ENCODE data around the gene KRT3. TPM values are rescaled to one million over a fixed set of nuclear protein-coding genes. Genes with fewer than 3 reads are reported as not detected.

The KRT3 gene
- total RNA-seq, 4 donors from 2014 or later: not detected

DNA sequence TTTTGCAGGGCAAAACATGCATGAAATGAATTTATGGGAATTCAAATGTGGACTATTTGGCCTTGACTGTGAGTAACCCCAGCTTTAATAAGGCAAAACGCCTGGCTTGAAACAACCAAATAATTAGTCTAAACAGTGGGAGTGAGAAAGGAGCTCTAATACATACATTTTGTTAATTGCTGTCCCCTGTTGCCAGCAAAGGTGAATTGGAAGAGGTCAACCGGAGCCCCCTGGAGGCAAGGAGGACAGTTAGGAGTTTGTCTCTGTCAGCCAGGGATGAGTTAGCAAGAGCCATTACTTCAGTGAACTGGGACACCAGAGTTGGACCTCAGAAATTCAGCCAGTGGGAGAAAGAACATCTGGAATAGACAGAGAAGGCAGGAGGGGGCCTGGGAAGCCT lies 36.2 kb downstream of the KRT3 start:
- no peaks in the 10 kb centered on the region for H3K4me1 ChIP-seq
- H3K27ac ChIP-seq: no peak overlapping the region
- H3K36me3 ChIP-seq: no peaks in the 10 kb centered on the region
- H3K4me3 ChIP-seq: no peak overlapping the region
- peaks cover 12% of the 10 kb centered on the region for H3K9me3 ChIP-seq
- DNase-seq (ENCODE audit: low spot score in 2 of 2): no peak
- TF ChIP-seq EP300 (IDR thresholded peaks at IDR 0.05) (no peak), POLR2A (IDR thresholded peaks at IDR 0.05) (no peak), POLR2AphosphoS5 (IDR thresholded peaks at IDR 0.05) (no peak)
- TF ChIP-seq, protein P1, sequence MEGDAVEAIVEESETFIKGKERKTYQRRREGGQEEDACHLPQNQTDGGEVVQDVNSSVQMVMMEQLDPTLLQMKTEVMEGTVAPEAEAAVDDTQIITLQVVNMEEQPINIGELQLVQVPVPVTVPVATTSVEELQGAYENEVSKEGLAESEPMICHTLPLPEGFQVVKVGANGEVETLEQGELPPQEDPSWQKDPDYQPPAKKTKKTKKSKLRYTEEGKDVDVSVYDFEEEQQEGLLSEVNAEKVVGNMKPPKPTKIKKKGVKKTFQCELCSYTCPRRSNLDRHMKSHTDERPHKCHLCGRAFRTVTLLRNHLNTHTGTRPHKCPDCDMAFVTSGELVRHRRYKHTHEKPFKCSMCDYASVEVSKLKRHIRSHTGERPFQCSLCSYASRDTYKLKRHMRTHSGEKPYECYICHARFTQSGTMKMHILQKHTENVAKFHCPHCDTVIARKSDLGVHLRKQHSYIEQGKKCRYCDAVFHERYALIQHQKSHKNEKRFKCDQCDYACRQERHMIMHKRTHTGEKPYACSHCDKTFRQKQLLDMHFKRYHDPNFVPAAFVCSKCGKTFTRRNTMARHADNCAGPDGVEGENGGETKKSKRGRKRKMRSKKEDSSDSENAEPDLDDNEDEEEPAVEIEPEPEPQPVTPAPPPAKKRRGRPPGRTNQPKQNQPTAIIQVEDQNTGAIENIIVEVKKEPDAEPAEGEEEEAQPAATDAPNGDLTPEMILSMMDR (IDR thresholded peaks at IDR 0.05): no peak
- peaks cover 9% of the 10 kb centered on the region for H3K27me3 ChIP-seq
- 65% methylated on average over 2 of the region's 2 CpGs for WGBS

DNA sequence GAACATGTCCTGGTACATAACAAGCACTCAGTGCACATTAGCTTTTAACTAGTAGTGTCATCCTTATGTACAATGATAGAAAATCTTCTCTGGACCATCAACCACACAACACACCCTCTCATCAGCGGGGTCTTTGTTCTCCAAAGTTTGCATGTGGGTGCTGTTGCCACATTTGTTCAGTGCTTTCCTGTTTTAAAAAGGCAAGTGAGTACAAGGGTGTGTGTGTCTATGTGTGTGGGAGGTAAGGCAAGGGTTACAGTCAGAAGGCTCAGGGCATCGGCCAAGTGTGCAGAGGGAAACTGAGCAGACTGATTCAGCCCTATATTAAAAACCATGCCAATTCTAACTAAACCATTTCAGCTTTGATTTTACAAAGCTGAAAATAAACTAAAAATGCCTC lies 36.7 kb downstream of the KRT3 start:
- H3K36me3 ChIP-seq: no peaks in the 10 kb centered on the region
- 46% methylated on average over 2 of the region's 2 CpGs for WGBS
- H3K4me1 ChIP-seq: no peaks in the 10 kb centered on the region
- H3K27ac ChIP-seq: no peak overlapping the region
- H3K9me3 ChIP-seq: peaks cover 12% of the 10 kb centered on the region
- no peak overlapping the region for H3K4me3 ChIP-seq
- DNase-seq (ENCODE audit: low spot score in 2 of 2): no peak
- peaks cover 9% of the 10 kb centered on the region for H3K27me3 ChIP-seq
- TF ChIP-seq, protein P1 (IDR thresholded peaks at IDR 0.05): no peak
- TF ChIP-seq POLR2AphosphoS5 (IDR thresholded peaks at IDR 0.05): no peak
- TF ChIP-seq POLR2A (IDR thresholded peaks at IDR 0.05): no peak
- no peak for TF ChIP-seq EP300 (IDR thresholded peaks at IDR 0.05)

DNA sequence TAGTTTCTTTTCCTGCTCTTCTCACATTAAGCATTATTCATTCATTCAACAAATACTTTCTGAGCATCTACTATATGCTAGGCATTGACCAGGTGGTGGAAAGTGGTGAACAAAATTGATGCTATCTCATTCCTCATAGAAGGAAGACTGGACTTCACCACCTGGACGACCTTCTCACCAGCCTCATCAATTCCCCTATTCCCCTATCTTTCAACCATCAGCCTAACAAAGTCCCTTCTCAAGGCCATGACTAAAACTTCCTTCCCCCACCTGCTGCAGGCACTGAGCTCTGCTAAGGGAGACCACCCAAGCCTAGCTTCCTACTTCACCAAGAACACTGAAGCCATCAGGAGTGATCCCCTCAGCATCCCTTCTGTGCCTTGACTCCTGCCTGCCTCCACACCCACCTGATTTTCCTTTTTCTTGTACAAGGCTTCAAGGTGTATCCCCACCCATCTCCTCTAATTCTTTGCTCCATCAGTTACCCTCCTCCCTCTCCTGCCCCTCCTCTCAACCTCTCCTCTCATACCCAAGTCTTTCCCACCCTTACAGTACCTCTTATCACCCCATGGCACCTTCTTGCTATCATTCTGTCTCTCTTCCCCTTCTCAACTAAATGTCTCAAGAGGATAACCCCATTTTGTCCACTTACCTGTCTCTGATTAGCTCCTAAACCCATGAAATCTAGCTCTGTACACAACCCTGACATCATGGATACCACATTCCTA lies 38.3 kb downstream of the KRT3 start:
- no peak overlapping the region for H3K27ac ChIP-seq
- 17% methylated on average over 1 of the region's 1 CpG for WGBS
- TF ChIP-seq EP300 (IDR thresholded peaks at IDR 0.05): no peak
- no peak for TF ChIP-seq POLR2A (IDR thresholded peaks at IDR 0.05)
- TF ChIP-seq, protein P1 (IDR thresholded peaks at IDR 0.05): no peak
- TF ChIP-seq POLR2AphosphoS5 (IDR thresholded peaks at IDR 0.05): no peak
- no peaks in the 10 kb centered on the region for H3K4me1 ChIP-seq
- peaks cover 9% of the 10 kb centered on the region for H3K27me3 ChIP-seq
- H3K4me3 ChIP-seq: no peak overlapping the region
- H3K36me3 ChIP-seq: no peaks in the 10 kb centered on the region
- peaks cover 12% of the 10 kb centered on the region for H3K9me3 ChIP-seq
- DNase-seq (ENCODE audit: low spot score in 2 of 2): no peak

DNA sequence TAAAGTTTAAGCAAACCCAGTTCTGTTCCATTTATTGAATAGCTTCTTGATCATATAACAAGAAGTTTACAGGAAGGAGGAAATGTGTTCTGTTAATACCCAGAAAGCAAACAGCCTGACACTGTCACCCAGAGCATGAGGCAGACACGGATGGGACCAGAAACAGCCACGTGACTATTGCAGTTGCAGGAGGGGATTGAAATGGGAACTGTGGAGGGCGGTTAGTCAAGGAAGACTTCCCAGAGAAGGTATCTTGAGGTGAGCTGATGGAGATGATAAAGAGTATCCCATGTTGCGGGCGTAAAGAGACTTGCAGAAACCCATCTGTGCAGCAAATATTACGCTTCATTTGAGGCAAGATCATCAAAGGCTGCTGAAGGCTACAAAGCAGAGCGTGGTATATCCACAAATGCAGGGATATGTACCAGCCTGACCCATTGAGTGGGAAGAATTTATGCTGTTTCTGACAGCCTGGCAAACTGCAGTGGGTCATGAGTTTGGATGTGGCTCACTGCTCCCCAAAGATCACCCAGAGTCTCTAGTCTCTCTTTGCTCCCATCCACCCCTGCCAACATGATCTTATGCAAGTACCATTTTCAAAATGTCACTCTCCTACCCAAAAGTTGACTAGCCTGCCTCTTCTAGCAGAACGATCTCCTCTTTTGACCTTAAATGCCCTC lies 39.5 kb downstream of the KRT3 start:
- Histone ChIP-seq H3K36me3 (no peaks in the 10 kb centered on the region), H3K27ac (no peak overlapping the region), H3K27me3 (peaks cover 9% of the 10 kb centered on the region), H3K4me3 (no peak overlapping the region), H3K4me1 (no peaks in the 10 kb centered on the region), H3K9me3 (peaks cover 6% of the 10 kb centered on the region)
- TF ChIP-seq EP300 (IDR thresholded peaks at IDR 0.05) (no peak), POLR2A (IDR thresholded peaks at IDR 0.05) (no peak), POLR2AphosphoS5 (IDR thresholded peaks at IDR 0.05) (no peak)
- TF ChIP-seq, protein P1 (IDR thresholded peaks at IDR 0.05): no peak
- WGBS: 84% methylated on average over 8 of the region's 8 CpGs
- no peak for DNase-seq (ENCODE audit: low spot score in 2 of 2)

DNA sequence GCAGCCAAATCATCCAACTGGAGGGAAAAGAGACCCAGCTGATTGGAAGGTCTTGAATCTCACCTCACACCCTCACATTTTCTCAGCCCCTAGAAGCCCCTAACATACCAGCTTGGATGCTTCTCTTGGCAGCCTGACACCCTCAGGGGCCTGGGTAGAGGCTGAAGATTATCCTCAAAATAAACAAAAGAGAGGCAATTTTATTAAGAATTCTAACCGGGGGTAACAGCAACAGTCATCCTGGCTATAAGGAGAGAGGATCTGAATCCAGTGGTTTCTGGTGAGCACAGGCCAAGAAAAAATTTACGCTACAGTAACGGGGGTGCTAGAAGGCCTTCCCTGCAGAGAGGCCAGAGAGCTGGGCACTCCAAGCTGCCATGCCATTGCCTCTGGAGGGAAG lies 40.4 kb downstream of the KRT3 start:
- H3K36me3 ChIP-seq: no peaks in the 10 kb centered on the region
- H3K4me3 ChIP-seq: no peak overlapping the region
- TF ChIP-seq, protein P1 (IDR thresholded peaks at IDR 0.05): no peak
- no peak for TF ChIP-seq EP300 (IDR thresholded peaks at IDR 0.05)
- no peak for TF ChIP-seq POLR2A (IDR thresholded peaks at IDR 0.05)
- TF ChIP-seq POLR2AphosphoS5 (IDR thresholded peaks at IDR 0.05): no peak
- H3K4me1 ChIP-seq: no peaks in the 10 kb centered on the region
- peaks cover 9% of the 10 kb centered on the region for H3K27me3 ChIP-seq
- H3K9me3 ChIP-seq: peaks cover 6% of the 10 kb centered on the region
- WGBS: 85% methylated on average over 3 of the region's 3 CpGs
- no peak for DNase-seq (ENCODE audit: low spot score in 2 of 2)
- no peak overlapping the region for H3K27ac ChIP-seq
